Activated naive CD4-positive, alpha-beta T cell treated with anti-CD3 and anti-CD28 coated beads, Interleukin-2, amount 10 ng/mL, durations not matched to agents 7 days and 5 days (primary cell): ENCODE measurements around the gene RPTOR.
"Not testable (repeated sequence)": the region's sequence is repeated elsewhere in the genome, so short reads cannot be mapped to it uniquely, and the experiment has no call there.

Source experiments
- CTCF ChIA-PET: fragments of 350-600 bp; sonication (Branson Sonifier 250); formaldehyde crosslinking; loops from one replicate; lab custom pipeline; 2021; ENCODE audit warnings: antibody characterized with exemption; lab: Charles Lee
- DNase-seq: peaks from one replicate; pipeline ENCODE4 v3.0.0-alpha.2; 2020
- H3K27ac Mint-ChIP-seq: one replicate; pipeline ENCODE4 v1.8.0; 2021; ENCODE audit warnings: mild to moderate bottlenecking, moderate library complexity, mixed read lengths
- H3K27me3 Mint-ChIP-seq: one replicate; pipeline ENCODE4 v1.8.0; 2021; ENCODE audit warnings: mild to moderate bottlenecking, mixed read lengths
- H3K36me3 Mint-ChIP-seq: one replicate; pipeline ENCODE4 v1.8.0; 2021; ENCODE audit warnings: mixed read lengths
- H3K4me1 Mint-ChIP-seq: one replicate; pipeline ENCODE4 v1.8.0; 2021; ENCODE audit warnings: mixed read lengths
- H3K4me3 Mint-ChIP-seq: one replicate; pipeline ENCODE4 v1.8.0; 2021; ENCODE audit warnings: mild to moderate bottlenecking, moderate library complexity, mixed read lengths
- H3K9me3 Mint-ChIP-seq: one replicate; pipeline ENCODE4 v1.8.0; 2021; ENCODE audit warnings: mixed read lengths

The RPTOR gene

GRCh38 chr17:80805032-80805751 lies 260.6 kb downstream of the RPTOR start:
- peaks cover 42% of the 10 kb centered on the region for H3K4me1 Mint-ChIP-seq
- H3K27ac Mint-ChIP-seq: peak overlapping the region; percentile 93
- no peaks in the 10 kb centered on the region for H3K27me3 Mint-ChIP-seq
- no peak for DNase-seq
- CTCF ChIA-PET: no interaction called here
- peaks cover 27% of the 10 kb centered on the region for H3K9me3 Mint-ChIP-seq
- no peak overlapping the region for H3K4me3 Mint-ChIP-seq
- H3K36me3 Mint-ChIP-seq: peaks cover 55% of the 10 kb centered on the region

- CTCF ChIA-PET: no interaction called here
- Mint-ChIP-seq H3K9me3 (peaks cover 33% of the 10 kb centered on the region), H3K4me1 (peaks cover 61% of the 10 kb centered on the region), H3K36me3 (peaks cover 67% of the 10 kb centered on the region), H3K27me3 (no peaks in the 10 kb centered on the region), H3K27ac (no peak overlapping the region), H3K4me3 (no peak overlapping the region)
- DNase-seq: no peak
These were observed 262.4 kb downstream of the RPTOR start for GRCh38 chr17:80807014-80807413.

DNA sequence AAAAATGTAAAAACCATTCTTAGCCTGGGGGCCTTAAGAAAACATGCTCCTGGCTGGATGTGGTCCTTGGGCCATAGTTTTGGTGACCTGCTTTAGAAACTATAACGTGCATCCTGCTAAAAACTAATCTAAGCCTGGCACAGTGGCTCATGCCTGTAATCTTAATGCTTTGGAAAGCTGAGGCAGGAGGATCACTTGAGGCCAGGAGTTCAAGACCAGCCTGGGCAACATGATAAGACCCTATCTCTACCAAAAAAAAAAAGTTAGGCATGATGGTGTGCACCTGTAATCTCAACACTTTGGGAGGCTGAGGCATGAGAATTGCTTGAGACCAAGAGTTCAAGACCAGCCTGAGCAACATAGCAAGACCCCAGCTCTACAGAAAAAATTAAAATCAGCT lies 263.2 kb downstream of the RPTOR start:
- H3K4me3 Mint-ChIP-seq: no peak overlapping the region
- H3K4me1 Mint-ChIP-seq: peaks cover 66% of the 10 kb centered on the region
- CTCF ChIA-PET: no interaction called here
- peaks cover 74% of the 10 kb centered on the region for H3K36me3 Mint-ChIP-seq
- H3K9me3 Mint-ChIP-seq: peaks cover 33% of the 10 kb centered on the region
- DNase-seq: no peak
- H3K27me3 Mint-ChIP-seq: no peaks in the 10 kb centered on the region
- H3K27ac Mint-ChIP-seq: no peak overlapping the region

- H3K27me3 Mint-ChIP-seq: no peaks in the 10 kb centered on the region
- peak; percentile 58 for DNase-seq
- CTCF ChIA-PET: interaction anchor here (0.7 to 1.2 kb wide), 2 partner anchors 28 to 87 kb away, joined by 3 read pairs; no protein-coding TSS in a partner anchor
- H3K4me3 Mint-ChIP-seq: no peak overlapping the region
- H3K9me3 Mint-ChIP-seq: peaks cover 26% of the 10 kb centered on the region
- peaks cover 67% of the 10 kb centered on the region for H3K4me1 Mint-ChIP-seq
- peaks cover 72% of the 10 kb centered on the region for H3K36me3 Mint-ChIP-seq
- H3K27ac Mint-ChIP-seq: peak overlapping the region; percentile 98
These were observed 266.8 kb downstream of the RPTOR start for GRCh38 chr17:80811181-80812105.

GRCh38 chr17:80812362-80813088 lies 267.9 kb downstream of the RPTOR start:
- H3K4me3 Mint-ChIP-seq: peak overlapping the region; percentile 40
- DNase-seq: peak; percentile 20
- H3K36me3 Mint-ChIP-seq: peaks cover 70% of the 10 kb centered on the region
- peak overlapping the region; percentile 98 for H3K27ac Mint-ChIP-seq
- CTCF ChIA-PET: interaction anchor here (0.7 to 1.2 kb wide), 2 partner anchors 8 to 29 kb away, joined by 3 read pairs; no protein-coding TSS in a partner anchor
- peaks cover 72% of the 10 kb centered on the region for H3K4me1 Mint-ChIP-seq
- H3K9me3 Mint-ChIP-seq: peaks cover 16% of the 10 kb centered on the region
- no peaks in the 10 kb centered on the region for H3K27me3 Mint-ChIP-seq

- H3K4me3 Mint-ChIP-seq: no peak overlapping the region
- peaks cover 12% of the 10 kb centered on the region for H3K9me3 Mint-ChIP-seq
- no peaks in the 10 kb centered on the region for H3K27me3 Mint-ChIP-seq
- H3K27ac Mint-ChIP-seq: peak overlapping the region; percentile 98
- H3K4me1 Mint-ChIP-seq: peaks cover 79% of the 10 kb centered on the region
- DNase-seq: no peak
- peaks cover 71% of the 10 kb centered on the region for H3K36me3 Mint-ChIP-seq
- CTCF ChIA-PET: interaction anchor here (1.2 kb wide), 1 partner anchor 9 kb away, joined by 3 read pairs; no protein-coding TSS in a partner anchor
These were observed 268.7 kb downstream of the RPTOR start for GRCh38 chr17:80813318-80813717.

DNA sequence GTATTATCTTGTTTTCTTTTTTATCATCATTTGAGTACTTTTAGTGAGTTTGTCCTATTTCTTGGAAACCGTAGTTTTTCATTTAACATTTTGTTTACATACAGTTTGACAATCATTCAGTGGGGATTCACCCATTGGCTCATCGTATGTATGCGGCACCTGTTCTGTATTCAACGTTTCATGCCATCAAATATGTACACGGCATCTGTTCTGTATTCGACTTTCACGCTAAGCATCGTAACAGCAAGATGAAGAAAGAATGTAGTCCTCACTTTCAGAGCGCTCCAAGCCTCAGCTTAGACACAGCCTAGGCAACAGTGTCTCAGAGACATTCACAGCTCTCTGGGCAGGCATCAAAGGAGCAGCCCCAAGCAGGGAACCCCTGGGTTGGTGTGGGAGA lies 269.9 kb downstream of the RPTOR start:
- H3K4me3 Mint-ChIP-seq: no peak overlapping the region
- CTCF ChIA-PET: no interaction called here
- peaks cover 7% of the 10 kb centered on the region for H3K9me3 Mint-ChIP-seq
- H3K4me1 Mint-ChIP-seq: peaks cover 84% of the 10 kb centered on the region
- H3K27ac Mint-ChIP-seq: no peak overlapping the region
- no peak for DNase-seq
- no peaks in the 10 kb centered on the region for H3K27me3 Mint-ChIP-seq
- peaks cover 74% of the 10 kb centered on the region for H3K36me3 Mint-ChIP-seq

GRCh38 chr17:80815151-80815681 lies 270.6 kb downstream of the RPTOR start:
- CTCF ChIA-PET: no interaction called here
- H3K4me3 Mint-ChIP-seq: no peak overlapping the region
- DNase-seq: no peak
- no peaks in the 10 kb centered on the region for H3K27me3 Mint-ChIP-seq
- peaks cover 76% of the 10 kb centered on the region for H3K36me3 Mint-ChIP-seq
- peaks cover 89% of the 10 kb centered on the region for H3K4me1 Mint-ChIP-seq
- peak overlapping the region; percentile 49 for H3K27ac Mint-ChIP-seq
- H3K9me3 Mint-ChIP-seq: peaks cover 7% of the 10 kb centered on the region

GRCh38 chr17:80815718-80816117 lies 271.1 kb downstream of the RPTOR start:
- Mint-ChIP-seq H3K36me3 (peaks cover 76% of the 10 kb centered on the region), H3K4me1 (peaks cover 89% of the 10 kb centered on the region), H3K27ac (peak overlapping the region; percentile 49)
- H3K27me3 Mint-ChIP-seq, H3K9me3 Mint-ChIP-seq, CTCF ChIA-PET, DNase-seq, H3K4me3 Mint-ChIP-seq: not testable (repeated sequence)

DNA sequence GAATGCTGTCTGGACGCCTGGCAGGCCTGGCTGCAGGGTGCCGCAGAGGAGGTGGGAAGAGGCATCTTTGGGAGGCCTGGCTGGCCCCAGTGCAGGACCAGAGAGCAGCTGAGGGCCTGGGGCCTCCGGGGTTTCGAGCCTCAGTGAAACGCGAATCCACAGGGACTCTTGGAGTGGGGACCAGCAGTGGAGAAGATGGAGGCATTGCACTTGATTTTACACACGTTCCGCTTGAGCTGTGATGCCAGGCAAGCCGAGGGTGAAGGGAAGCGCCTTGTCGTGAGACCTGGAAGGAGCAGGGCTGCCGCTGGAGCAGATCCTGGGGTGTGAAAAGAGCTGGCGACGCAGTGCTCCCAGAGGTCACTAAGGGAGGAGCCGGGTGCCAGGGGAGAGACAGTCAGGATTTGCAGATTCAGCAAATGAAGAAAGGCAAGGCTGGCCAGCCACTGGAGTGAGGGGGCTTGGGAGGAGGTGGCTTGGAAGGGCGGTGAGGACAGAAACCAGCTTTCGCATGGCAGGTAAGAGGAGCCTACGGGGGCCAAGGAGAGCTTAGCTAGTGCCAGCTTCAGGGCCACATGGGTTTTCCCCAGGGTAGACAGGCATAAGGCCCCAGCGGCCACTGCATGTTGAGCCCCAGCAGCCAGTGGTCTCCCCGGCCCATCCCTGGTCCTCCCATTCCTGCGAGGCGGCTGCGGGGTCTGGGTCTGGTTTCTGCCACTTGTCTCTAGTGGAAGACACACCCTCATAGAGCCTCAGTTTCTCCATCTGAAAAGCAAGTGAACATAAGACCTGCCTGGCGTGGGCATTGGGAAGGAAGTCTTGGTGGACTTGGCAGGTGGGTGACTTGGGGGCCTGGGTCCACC lies 271.8 kb downstream of the RPTOR start:
- Mint-ChIP-seq H3K4me3 (no peak overlapping the region), H3K27ac (peak overlapping the region; percentile 11), H3K36me3 (peaks cover 74% of the 10 kb centered on the region), H3K27me3 (no peaks in the 10 kb centered on the region), H3K4me1 (peaks cover 89% of the 10 kb centered on the region), H3K9me3 (peaks cover 5% of the 10 kb centered on the region)
- DNase-seq: no peak
- CTCF ChIA-PET: no interaction called here

- Mint-ChIP-seq H3K4me3 (no peak overlapping the region), H3K27me3 (no peaks in the 10 kb centered on the region), H3K9me3 (peaks cover 2% of the 10 kb centered on the region), H3K4me1 (peaks cover 87% of the 10 kb centered on the region), H3K36me3 (peaks cover 74% of the 10 kb centered on the region), H3K27ac (peak overlapping the region; percentile 72)
- CTCF ChIA-PET: interaction anchor here (0.8 kb wide), 1 partner anchor 28 kb away, joined by 3 read pairs; no protein-coding TSS in a partner anchor
- DNase-seq: no peak
These were observed 272.7 kb downstream of the RPTOR start for GRCh38 chr17:80817321-80817845.

GRCh38 chr17:80817861-80818260 lies 273.2 kb downstream of the RPTOR start:
- DNase-seq: no peak
- Mint-ChIP-seq H3K27ac (peak overlapping the region; percentile 72), H3K36me3 (peaks cover 74% of the 10 kb centered on the region), H3K4me1 (peaks cover 87% of the 10 kb centered on the region), H3K9me3 (peaks cover 2% of the 10 kb centered on the region), H3K4me3 (no peak overlapping the region), H3K27me3 (no peaks in the 10 kb centered on the region)
- CTCF ChIA-PET: interaction anchor here (0.7 to 0.8 kb wide), 2 partner anchors 28 to 81 kb away, joined by 3 read pairs; no protein-coding TSS in a partner anchor
